GM18508 (cell line): ENCODE measurements around the gene RGS7.

ENCODE experiments used
- ATAC-seq: cut with Tn5 transposase; IDR thresholded peaks from one replicate; pipeline ENCODE4 v1.9.1; 2021; ENCODE audit warnings: moderate number of reproducible peaks; ENCODE audit not compliant: insufficient read depth, unreplicated experiment

Gene RGS7

GRCh38 chr1:240878631-240879030, 478.4 kb downstream of the RGS7 start:
- ATAC-seq = no peak

DNA sequence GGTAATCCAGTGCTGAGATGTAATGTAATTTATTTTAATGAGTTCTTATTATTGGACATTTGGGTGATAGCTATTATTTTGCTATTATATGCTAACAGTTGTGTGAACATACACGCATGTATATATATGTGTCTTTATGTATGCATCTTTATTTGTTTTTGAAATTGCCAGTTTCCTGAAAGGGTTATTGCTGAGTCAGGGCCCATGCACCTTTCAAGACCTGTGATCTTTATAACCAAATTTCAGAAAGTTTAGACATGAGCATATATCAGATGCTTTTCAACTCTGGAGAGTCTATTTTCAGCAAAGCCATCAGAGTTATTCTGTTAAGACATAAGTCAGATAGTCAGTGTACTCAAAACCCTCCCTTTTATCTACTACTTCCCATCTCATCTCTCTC, 479.4 kb downstream of the RGS7 start:
- no peak for ATAC-seq

- ATAC-seq = no peak
Measured at GRCh38 chr1:240876071-240876470, 480.9 kb downstream of the RGS7 start.

DNA sequence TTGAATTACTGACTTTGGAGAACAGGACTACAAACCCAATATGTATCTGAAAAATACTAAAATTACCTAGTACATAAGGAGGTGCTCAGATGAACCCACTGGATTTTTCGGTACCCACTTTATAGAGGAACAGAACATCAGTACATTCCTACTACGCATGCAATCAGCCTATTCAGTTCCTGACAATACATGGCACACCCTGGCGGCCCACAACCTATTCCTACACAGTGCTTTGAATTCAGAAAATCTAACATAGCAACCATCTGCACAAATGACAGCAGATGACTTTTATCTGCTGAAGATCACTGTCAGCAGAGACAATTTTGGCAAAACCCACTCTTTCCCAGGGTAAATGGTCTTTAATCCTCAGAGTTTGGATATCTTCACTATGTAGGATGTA, 487.9 kb downstream of the RGS7 start:
- no peak for ATAC-seq

- no peak for ATAC-seq
Measured at GRCh38 chr1:240866724-240867123, 490.3 kb downstream of the RGS7 start.

DNA sequence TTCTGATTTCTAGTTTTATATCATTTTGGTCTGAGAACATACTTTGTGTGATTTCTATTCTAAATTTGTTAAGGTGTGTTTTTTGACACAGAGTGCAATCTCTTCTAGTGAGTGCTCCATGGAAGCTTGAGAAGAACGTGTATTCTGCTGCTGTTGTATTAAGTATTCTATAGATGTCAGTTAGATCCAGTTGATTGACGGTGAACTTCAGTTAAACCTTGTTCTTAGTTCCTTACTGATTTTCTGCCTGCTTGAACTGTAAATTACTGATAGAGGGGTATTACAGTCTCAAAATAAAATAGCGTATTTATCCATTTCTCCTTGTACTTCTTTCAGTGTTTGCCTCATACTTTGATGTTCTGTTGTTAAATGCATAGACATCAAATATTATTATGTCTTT, 497.0 kb downstream of the RGS7 start:
- ATAC-seq = no peak

DNA sequence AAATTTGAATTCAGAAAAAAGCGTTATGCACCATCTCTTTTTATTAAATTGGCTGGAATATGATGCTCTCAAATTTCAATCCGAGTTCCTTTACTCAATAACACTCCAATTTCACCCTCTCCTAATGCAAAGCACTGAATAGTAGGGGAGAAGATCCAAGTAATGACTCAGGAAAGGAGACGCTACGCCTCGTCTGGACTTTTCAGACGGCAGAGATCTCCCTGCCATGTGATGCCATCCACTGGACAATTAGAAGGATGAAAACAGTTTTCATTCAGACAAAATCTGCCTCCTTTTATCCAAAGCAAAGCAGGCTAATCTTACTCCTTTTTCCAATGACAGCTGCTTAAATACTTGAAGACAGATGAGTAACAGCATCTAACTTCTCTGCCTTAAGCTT, 502.6 kb downstream of the RGS7 start:
- ATAC-seq = no peak

GRCh38 chr1:240847325-240847724, 509.7 kb downstream of the RGS7 start:
- no peak for ATAC-seq

DNA sequence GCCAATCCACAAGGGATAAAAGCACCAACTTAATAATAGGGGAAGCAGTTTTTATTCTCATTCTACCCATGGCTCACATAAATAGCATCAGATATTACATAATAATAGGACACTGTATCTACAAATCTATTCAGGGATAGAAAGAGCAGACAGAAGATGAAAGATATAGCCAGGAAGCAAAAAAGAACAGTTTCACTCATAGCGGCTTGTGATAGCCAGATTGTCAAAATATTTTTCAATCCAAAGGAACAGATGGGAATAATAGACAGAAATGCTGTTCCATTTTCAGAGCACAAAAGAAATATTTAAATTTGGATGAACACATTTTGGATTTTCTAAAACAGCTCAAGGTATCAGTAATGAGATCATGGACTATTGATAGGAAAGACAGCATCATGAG, 512.5 kb downstream of the RGS7 start:
- no peak for ATAC-seq

- ATAC-seq = no peak
Measured at GRCh38 chr1:240843798-240844197, 513.2 kb downstream of the RGS7 start.

GRCh38 chr1:240836271-240836670, 520.7 kb downstream of the RGS7 start:
- no peak for ATAC-seq

GRCh38 chr1:240835291-240835690, 521.7 kb downstream of the RGS7 start:
- no peak for ATAC-seq

- ATAC-seq = no peak
Measured at GRCh38 chr1:240833075-240833474, 523.9 kb downstream of the RGS7 start.

DNA sequence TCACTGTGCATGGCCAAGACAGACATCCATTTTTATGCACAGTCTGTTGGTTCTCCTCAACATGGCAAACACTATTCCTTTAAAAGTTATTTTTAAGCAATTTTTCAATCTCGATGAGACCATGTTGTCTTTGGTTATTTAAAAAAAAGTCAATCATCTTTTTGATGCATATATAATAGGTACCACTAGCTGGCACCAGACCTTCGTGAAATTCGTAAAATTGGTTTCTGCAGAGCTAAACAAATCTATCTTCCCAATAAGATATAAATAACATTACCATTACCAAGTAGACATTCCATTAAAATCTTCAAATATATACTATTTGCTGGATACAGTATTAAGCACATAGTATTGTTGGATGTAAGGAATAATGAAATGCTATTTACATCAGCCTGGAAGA, 525.1 kb downstream of the RGS7 start:
- ATAC-seq = no peak

DNA sequence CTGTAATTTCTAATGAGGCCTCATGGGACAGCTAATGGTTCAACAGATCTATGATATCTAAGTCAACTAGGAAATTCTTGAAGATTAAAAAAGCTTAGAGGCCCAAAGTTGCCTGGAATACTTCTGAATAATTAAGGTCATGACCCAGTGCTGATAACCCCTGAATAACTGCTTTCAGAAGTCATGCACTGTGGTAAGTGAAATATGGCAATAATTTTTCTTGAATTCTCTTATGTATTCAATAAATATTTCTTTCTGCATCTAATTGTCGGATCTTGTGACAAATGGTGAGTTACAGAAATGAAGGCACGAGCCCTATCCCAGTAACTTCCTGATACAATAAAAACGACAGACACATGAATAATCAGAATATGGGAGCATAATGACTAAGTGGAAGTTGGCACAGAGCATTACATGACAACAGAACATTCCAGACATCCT, 525.8 kb downstream of the RGS7 start:
- no peak for ATAC-seq

DNA sequence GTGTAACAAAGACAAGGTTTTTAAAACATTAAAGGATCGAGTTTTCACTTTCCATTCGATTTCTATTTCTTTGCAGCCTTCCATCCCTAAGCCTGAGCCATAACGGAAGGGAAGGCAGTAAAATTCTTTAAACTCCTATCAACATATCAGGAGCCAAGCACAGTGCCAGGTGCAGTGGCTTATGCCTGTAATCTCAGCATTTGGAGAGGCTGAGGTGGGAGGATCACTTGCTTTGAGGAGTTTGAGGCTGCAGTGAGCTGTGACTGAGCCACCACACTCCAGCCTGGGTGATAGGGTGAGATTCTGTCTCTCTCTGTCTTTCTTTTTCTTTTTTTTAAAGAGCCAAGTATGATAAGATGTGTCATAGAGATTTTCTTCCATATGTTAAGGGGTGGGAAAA, 527.5 kb downstream of the RGS7 start:
- no peak for ATAC-seq

DNA sequence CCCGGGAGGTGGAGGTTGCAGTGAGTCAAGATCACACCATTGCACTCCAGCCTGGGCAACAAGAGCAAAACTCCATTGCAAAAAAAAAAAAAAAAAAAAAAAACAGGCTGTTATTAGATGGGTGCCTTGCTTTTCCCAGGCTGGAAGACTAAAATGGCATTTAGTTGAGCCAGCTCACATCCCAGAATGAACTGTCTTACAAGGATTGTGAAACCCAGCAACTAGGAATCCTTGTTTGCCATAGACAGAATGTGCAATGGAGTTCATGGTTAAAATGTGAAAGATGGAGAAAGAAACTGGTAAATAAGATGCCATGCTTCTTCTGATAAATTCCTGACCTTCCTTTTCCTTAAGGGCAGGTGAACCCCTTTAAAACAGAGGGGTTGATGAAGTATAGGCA, 529.2 kb downstream of the RGS7 start:
- no peak for ATAC-seq

DNA sequence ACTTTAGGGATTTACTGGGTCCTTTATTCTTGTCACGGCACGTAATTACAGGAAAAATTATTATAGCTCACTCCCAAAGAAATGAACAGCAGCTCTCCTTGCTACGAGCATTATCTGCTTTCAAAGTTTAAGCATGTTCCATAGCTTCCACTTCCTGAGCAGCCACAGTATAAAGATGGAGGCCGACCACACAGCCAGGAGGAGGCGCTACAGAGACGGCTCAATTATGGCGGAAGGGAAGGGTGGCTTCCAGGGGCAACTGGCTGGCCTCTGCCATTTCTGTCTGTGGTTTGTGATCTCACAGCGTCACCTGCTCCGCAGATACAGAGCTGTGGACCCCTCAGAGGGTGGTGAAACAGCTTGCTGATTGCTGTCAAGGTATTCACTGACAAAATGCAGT, 532.8 kb downstream of the RGS7 start:
- ATAC-seq = no peak

- ATAC-seq = no peak
Measured at GRCh38 chr1:240823357-240823756, 533.6 kb downstream of the RGS7 start.

DNA sequence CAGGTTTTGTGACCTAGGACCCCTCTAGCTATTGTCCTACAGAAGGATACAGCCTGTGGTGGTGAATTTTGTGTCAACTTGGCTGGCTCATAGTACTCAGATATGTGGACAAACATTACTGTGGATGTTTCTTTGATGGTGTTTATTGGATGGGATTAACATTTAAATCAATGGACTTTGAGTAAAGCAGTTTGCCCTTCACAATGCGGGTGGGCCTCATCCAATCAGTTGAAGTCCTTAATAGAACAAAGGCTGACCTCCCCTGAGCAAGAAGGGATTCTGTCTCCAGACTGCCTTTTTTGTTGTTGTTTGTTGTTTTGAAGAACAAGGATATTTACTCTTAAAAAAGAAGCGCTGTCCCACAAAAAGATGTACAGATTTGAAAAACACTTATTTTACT, 535.1 kb downstream of the RGS7 start:
- ATAC-seq = no peak

DNA sequence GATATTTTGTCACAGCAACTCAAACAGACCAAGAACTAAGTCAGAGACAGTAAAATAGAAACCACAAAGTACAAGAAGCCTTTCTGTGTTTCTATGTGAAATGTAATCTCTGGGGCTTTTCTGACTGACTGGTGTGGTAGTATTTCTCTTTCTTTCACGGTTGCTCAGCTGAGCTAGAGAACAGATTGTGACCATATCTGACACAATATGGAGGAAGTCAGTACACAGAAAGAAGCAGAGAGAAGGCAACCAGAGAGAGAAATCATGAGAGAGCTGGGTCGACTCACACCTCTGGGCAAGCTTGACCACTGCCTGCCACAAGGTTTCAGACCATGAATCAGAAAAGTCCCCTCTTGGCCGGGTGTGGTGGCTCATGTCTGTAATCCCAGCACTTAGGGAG, 536.2 kb downstream of the RGS7 start:
- ATAC-seq = peak; percentile 76

DNA sequence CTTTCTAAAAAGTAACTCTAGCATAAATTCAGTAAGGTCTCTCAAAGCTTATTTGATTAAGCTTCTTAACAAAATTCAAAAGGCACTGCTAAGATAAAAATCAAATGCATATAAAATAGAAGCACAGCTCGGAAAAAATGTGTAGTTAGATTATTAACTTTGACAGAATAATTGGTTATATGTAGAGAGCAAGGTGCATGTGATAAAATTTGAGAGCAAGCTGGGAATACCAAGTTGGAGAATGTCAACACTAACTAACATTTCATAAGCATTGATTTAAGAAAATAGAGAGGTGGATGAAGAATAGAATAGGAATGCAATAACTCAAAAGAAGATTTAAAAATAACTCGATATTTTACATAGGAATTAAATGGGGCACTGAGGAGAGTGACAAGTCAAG, 540.5 kb downstream of the RGS7 start:
- no peak for ATAC-seq

- no peak for ATAC-seq
Measured at GRCh38 chr1:240813720-240814119, 543.3 kb downstream of the RGS7 start.
